GM12872 (cell line): ENCODE data around the gene TMEM131L.

ENCODE experiments used
- CTCF ChIP-seq: IDR thresholded peaks from 3 replicates; pipeline ENCODE4 v1.5.1; 2011; ENCODE audit warnings: low read depth, mild to moderate bottlenecking, low read length, moderate library complexity; ENCODE audit not compliant: insufficient read depth

Gene TMEM131L

GRCh38 chr4:153553155-153553818 lies 87.1 kb downstream of the TMEM131L start:
- no peak for TF ChIP-seq CTCF

GRCh38 chr4:153553819-153554170 lies 87.6 kb downstream of the TMEM131L start:
- TF ChIP-seq CTCF = no peak

- TF ChIP-seq CTCF = no peak
Measured at GRCh38 chr4:153555730-153556434, 89.7 kb downstream of the TMEM131L start.

GRCh38 chr4:153556435-153556815 lies 90.3 kb downstream of the TMEM131L start:
- TF ChIP-seq CTCF = no peak

GRCh38 chr4:153560908-153561307 lies 94.7 kb downstream of the TMEM131L start:
- no peak for TF ChIP-seq CTCF

GRCh38 chr4:153564630-153565525 lies 98.7 kb downstream of the TMEM131L start:
- TF ChIP-seq CTCF = no peak

GRCh38 chr4:153566631-153567150 lies 100.5 kb downstream of the TMEM131L start:
- TF ChIP-seq CTCF = no peak
